H9 (cell line): Measurements from ENCODE around the gene CEP63. TPM values are rescaled to one million over a fixed set of nuclear protein-coding genes. Genes with fewer than 3 reads are reported as not detected.

Experiments
- DNase-seq: peaks from one replicate; pipeline ENCODE4 v3.0.0-alpha.2; 2017
- H2AFZ ChIP-seq: one replicate; pipeline ENCODE4 v1.6.1; 2013; ENCODE audit warnings: mild to moderate bottlenecking, low read length, control low read depth, moderate library complexity
- H2AK5ac ChIP-seq: 2 replicates; pipeline ENCODE4 v1.6.1; 2013; ENCODE audit warnings: low read length, control low read depth, mixed read lengths; ENCODE audit not compliant: insufficient read length
- H2BK120ac ChIP-seq: one replicate; pipeline ENCODE4 v1.6.1; 2013; ENCODE audit warnings: low read depth, mild to moderate bottlenecking, low read length, control low read depth, inconsistent platforms; ENCODE audit not compliant: poor library complexity, severe bottlenecking
- H2BK12ac ChIP-seq: 2 replicates; pipeline ENCODE4 v1.6.1; 2013; ENCODE audit warnings: low read length, control low read depth, mixed read lengths, low read depth; ENCODE audit not compliant: insufficient read length
- H2BK15ac ChIP-seq: 2 replicates; pipeline ENCODE4 v1.6.1; 2013; ENCODE audit warnings: low read depth, low read length, control low read depth
- H2BK20ac ChIP-seq: one replicate; pipeline ENCODE4 v1.6.1; 2013; ENCODE audit warnings: low read depth, mild to moderate bottlenecking, low read length, control low read depth, inconsistent platforms; ENCODE audit not compliant: poor library complexity, severe bottlenecking
- H2BK5ac ChIP-seq: 2 replicates; pipeline ENCODE4 v1.6.1; 2013; ENCODE audit warnings: low read length, control low read depth, mixed read lengths; ENCODE audit not compliant: insufficient read length
- H3K14ac ChIP-seq: 2 replicates; pipeline ENCODE4 v1.6.1; 2013; ENCODE audit warnings: low read length, control low read depth; ENCODE audit not compliant: insufficient read depth
- H3K18ac ChIP-seq: 2 replicates; pipeline ENCODE4 v1.6.1; 2013; ENCODE audit warnings: low read depth, mild to moderate bottlenecking, mixed read lengths, low read length, control low read depth; ENCODE audit not compliant: insufficient read length
- H3K23ac ChIP-seq: 2 replicates; pipeline ENCODE4 v1.6.1; 2013; ENCODE audit warnings: low read length, control low read depth, mixed read lengths, low read depth; ENCODE audit not compliant: insufficient read length
- H3K23me2 ChIP-seq: 2 replicates; pipeline ENCODE4 v1.6.1; 2013; ENCODE audit warnings: low read depth, mild to moderate bottlenecking, mixed read lengths, low read length, control low read depth; ENCODE audit not compliant: insufficient read length, poor library complexity, severe bottlenecking
- H3K27ac ChIP-seq: 2 replicates; pipeline ENCODE4 v1.5.1; 2013; ENCODE audit warnings: low read length, control low read depth, mixed read lengths, low read depth; ENCODE audit not compliant: insufficient read length
- H3K27me3 ChIP-seq: 2 replicates; pipeline ENCODE4 v1.6.1; 2013; ENCODE audit warnings: low read length, control low read depth, inconsistent platforms; ENCODE audit not compliant: insufficient read depth
- H3K4ac ChIP-seq: 2 replicates; pipeline ENCODE4 v1.6.1; 2013; ENCODE audit warnings: low read depth, mild to moderate bottlenecking, control low read depth, inconsistent platforms, low read length, moderate library complexity
- H3K4me1 ChIP-seq: 2 replicates; pipeline ENCODE4 v1.6.1; 2013; ENCODE audit warnings: low read length, control low read depth, inconsistent platforms; ENCODE audit not compliant: insufficient read depth
- H3K4me2 ChIP-seq: 2 replicates; pipeline ENCODE4 v1.6.1; 2013; ENCODE audit warnings: low read length, control low read depth, mixed read lengths; ENCODE audit not compliant: insufficient read length, insufficient read depth
- H3K56ac ChIP-seq: 2 replicates; pipeline ENCODE4 v1.6.1; 2013; ENCODE audit warnings: low read depth, mild to moderate bottlenecking, mixed read lengths, low read length, control low read depth; ENCODE audit not compliant: insufficient read length
- H3K79me1 ChIP-seq: 2 replicates; pipeline ENCODE4 v1.6.1; 2013; ENCODE audit warnings: low read depth, mild to moderate bottlenecking, moderate library complexity, low read length, control low read depth, inconsistent platforms; ENCODE audit not compliant: insufficient read depth, poor library complexity, severe bottlenecking
- H3K79me2 ChIP-seq: 2 replicates; pipeline ENCODE4 v1.6.1; 2013; ENCODE audit warnings: low read length, control low read depth, inconsistent platforms; ENCODE audit not compliant: insufficient read depth
- H3K9ac ChIP-seq: 2 replicates; pipeline ENCODE4 v1.6.1; 2013; ENCODE audit warnings: low read length, control low read depth, mixed read lengths; ENCODE audit not compliant: insufficient read length; ENCODE audit errors: extremely low read depth
- H3K9me3 ChIP-seq: one replicate; pipeline ENCODE4 v1.6.1; 2013; ENCODE audit warnings: low read depth, low read length, inconsistent platforms; ENCODE audit not compliant: control insufficient read depth
- H3T11ph ChIP-seq: one replicate; pipeline ENCODE4 v1.6.1; 2013; ENCODE audit warnings: mild to moderate bottlenecking, low read length, control low read depth, inconsistent platforms
- H4K20me1 ChIP-seq: one replicate; pipeline ENCODE4 v1.6.1; 2013; ENCODE audit not compliant: control insufficient read depth, insufficient read length, insufficient read depth
- H4K5ac ChIP-seq: 2 replicates; pipeline ENCODE4 v1.6.1; 2013; ENCODE audit warnings: low read depth, mild to moderate bottlenecking, mixed read lengths, low read length, control low read depth; ENCODE audit not compliant: insufficient read length
- H4K8ac ChIP-seq: replicated peaks from 2 replicates; pipeline ENCODE4 v1.6.1; 2013; ENCODE audit warnings: low read length, control low read depth, mixed read lengths, low read depth; ENCODE audit not compliant: insufficient read length
- H4K91ac ChIP-seq: 2 replicates; pipeline ENCODE4 v1.6.1; 2013; ENCODE audit warnings: low read depth, mild to moderate bottlenecking, moderate library complexity, mixed read lengths, low read length, control low read depth; ENCODE audit not compliant: insufficient read length
- H3K27ac Mint-ChIP-seq, 3 experiments: 2 replicates in 2 of 3; 3 replicates in 1 of 3; pipeline ENCODE4 v1.8.0; 2020 to 2021; ENCODE audit warnings: mixed read lengths in 3 of 3, mild to moderate bottlenecking in 1 of 3, moderate library complexity in 1 of 3
- H3K27me3 Mint-ChIP-seq: 2 replicates; pipeline ENCODE4 v1.8.0; 2021; ENCODE audit warnings: low read depth, mild to moderate bottlenecking, moderate library complexity, mixed read lengths
- H3K36me3 Mint-ChIP-seq, 3 experiments: 2 replicates in 2 of 3; 3 replicates in 1 of 3; pipeline ENCODE4 v1.8.0; 2020 to 2021; ENCODE audit warnings: low read depth in 3 of 3, mixed read lengths in 3 of 3; ENCODE audit not compliant: insufficient read depth in 1 of 3
- H3K4me1 Mint-ChIP-seq, 2 experiments: 2 replicates each; pipeline ENCODE4 v1.8.0; 2020; ENCODE audit warnings: mixed read lengths in 2 of 2
- H3K4me3 Mint-ChIP-seq, 2 experiments: 2 replicates in 1 of 2; 3 replicates in 1 of 2; pipeline ENCODE4 v1.8.0; 2020 to 2021; ENCODE audit warnings: mild to moderate bottlenecking in 2 of 2, mixed read lengths in 2 of 2, moderate library complexity in 1 of 2
- H3K9me3 Mint-ChIP-seq, 2 experiments: 2 replicates in 1 of 2; 3 replicates in 1 of 2; pipeline ENCODE4 v1.8.0; 2020; ENCODE audit warnings: mild to moderate bottlenecking in 2 of 2, mixed read lengths in 2 of 2, moderate library complexity in 1 of 2
- WGBS: extraction: QIAGEN DNeasy Blood & Tissue Kit; methylation state at CpG from one replicate; pipeline ENCODE4 v1.1.7; 2013; ENCODE audit warnings: missing lambda C conversion rate, low lambda C conversion rate, mixed read lengths; ENCODE audit not compliant: insufficient read length; ENCODE audit errors: extremely low coverage; 5-methylcytosine and 5-hydroxymethylcytosine counted together
- total RNA-seq: library from RNA; stranded (reverse); gene quantifications from 2 replicates; pipeline ENCODE4 v1.2.1, GENCODE V29; 2021
- TF ChIP-seq, protein P1 (sequence below): fragments of 200-600 bp; sonication (generic); conservative IDR thresholded peaks from 3 replicates; pipeline ENCODE4 v1.8.0; 2021; ENCODE audit warnings: antibody characterized with exemption, mild to moderate bottlenecking

CEP63 gene
- total RNA-seq, 1 experiment from 2014 or later = 16.2 TPM

DNA sequence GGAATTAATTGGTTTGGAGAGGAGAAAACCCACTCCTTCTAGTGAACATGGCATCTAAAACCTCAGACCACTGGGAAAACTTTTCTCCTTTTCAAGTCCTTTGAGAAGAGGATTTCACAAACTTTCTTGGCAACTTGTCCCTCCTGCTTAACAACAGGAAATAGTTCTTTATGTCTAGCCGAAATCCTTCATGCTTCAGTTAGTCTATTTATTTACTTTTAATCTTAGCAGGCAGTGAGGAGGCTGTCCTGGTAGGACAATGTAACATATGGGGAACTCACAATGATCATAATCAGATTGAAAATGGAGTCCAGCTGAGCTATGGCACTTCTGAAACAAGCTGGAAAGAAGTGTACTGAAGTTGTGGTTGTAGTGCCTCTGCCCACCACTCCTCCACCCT is 114.3 kb downstream of the CEP63 start:
- H3K23me2 ChIP-seq = no peaks in the 10 kb centered on the region
- Mint-ChIP-seq H3K27ac (no peak overlapping the region), H3K36me3 (no peaks in the 10 kb centered on the region), H3K4me3 (no peak overlapping the region), H3K4me1 (peaks cover 11 to 16% of the 10 kb centered on the region in 2 experiments), H3K27me3 (peaks cover 38% of the 10 kb centered on the region), H3K9me3 (no peaks in the 10 kb centered on the region)
- H3K79me1 ChIP-seq = no peaks in the 10 kb centered on the region
- H3K9me3 ChIP-seq = no peaks in the 10 kb centered on the region
- TF ChIP-seq, protein P1, sequence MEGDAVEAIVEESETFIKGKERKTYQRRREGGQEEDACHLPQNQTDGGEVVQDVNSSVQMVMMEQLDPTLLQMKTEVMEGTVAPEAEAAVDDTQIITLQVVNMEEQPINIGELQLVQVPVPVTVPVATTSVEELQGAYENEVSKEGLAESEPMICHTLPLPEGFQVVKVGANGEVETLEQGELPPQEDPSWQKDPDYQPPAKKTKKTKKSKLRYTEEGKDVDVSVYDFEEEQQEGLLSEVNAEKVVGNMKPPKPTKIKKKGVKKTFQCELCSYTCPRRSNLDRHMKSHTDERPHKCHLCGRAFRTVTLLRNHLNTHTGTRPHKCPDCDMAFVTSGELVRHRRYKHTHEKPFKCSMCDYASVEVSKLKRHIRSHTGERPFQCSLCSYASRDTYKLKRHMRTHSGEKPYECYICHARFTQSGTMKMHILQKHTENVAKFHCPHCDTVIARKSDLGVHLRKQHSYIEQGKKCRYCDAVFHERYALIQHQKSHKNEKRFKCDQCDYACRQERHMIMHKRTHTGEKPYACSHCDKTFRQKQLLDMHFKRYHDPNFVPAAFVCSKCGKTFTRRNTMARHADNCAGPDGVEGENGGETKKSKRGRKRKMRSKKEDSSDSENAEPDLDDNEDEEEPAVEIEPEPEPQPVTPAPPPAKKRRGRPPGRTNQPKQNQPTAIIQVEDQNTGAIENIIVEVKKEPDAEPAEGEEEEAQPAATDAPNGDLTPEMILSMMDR = no peak
- no peaks in the 10 kb centered on the region for H3K79me2 ChIP-seq
- H3K4me2 ChIP-seq = no peak overlapping the region
- H3K18ac ChIP-seq = no peak overlapping the region
- H3K27ac ChIP-seq = no peak overlapping the region
- no peak overlapping the region for H2BK120ac ChIP-seq
- no peak overlapping the region for H2AK5ac ChIP-seq
- H4K91ac ChIP-seq = no peak overlapping the region
- no peak overlapping the region for H2BK15ac ChIP-seq
- H3K4ac ChIP-seq = no peak overlapping the region
- no peaks in the 10 kb centered on the region for H3K4me1 ChIP-seq
- no peak overlapping the region for H2BK5ac ChIP-seq
- H3K56ac ChIP-seq = no peak overlapping the region
- H3K27me3 ChIP-seq = no peaks in the 10 kb centered on the region; the same call in 1 of the 2 replicates
- H4K5ac ChIP-seq = no peak overlapping the region
- H3K14ac ChIP-seq = no peak overlapping the region
- no peak overlapping the region for H3T11ph ChIP-seq
- H3K23ac ChIP-seq = no peak overlapping the region
- H4K20me1 ChIP-seq = peaks cover 2% of the 10 kb centered on the region
- no peak overlapping the region for H2BK20ac ChIP-seq
- H2AFZ ChIP-seq = no peak overlapping the region
- no peak overlapping the region for H3K9ac ChIP-seq
- H4K8ac ChIP-seq = no peak overlapping the region
- whole genome bisulfite sequencing = no CpG with 5 or more reads among the region's 1 CpG
- no peak for DNase-seq
- no peak overlapping the region for H2BK12ac ChIP-seq
